NT2/D1 (cell line): ENCODE data around the gene MRPL2.

Experiments
- YY1 ChIP-seq: IDR thresholded peaks from 2 replicates; pipeline ENCODE4 v1.6.1; 2011; ENCODE audit not compliant: insufficient read length, insufficient read depth
- ZNF274 ChIP-seq: IDR thresholded peaks from 2 replicates; pipeline ENCODE4 v1.6.1; 2011; ENCODE audit warnings: mild to moderate bottlenecking, low read depth, low read length

- TF ChIP-seq YY1: no peak
- no peak for TF ChIP-seq ZNF274
These were observed 37.3 kb upstream of the MRPL2 start for GRCh38 chr6:43096451-43097097.
